ENCODE data around the gene PFAS. TPM values are rescaled to one million over a fixed set of nuclear protein-coding genes. Genes with fewer than 3 reads are reported as not detected.
A peak's percentile ranks its signal among the peaks of the same experiment; 100 is the strongest.

The PFAS gene
- 80.6 TPM for total RNA-seq (2021; ENCODE audit: unreplicated experiment)
- 21.2 and 22.3 TPM in 2 replicates for polyA plus RNA-seq (2012)
- Bru-seq, nascent RNA = percentile 78 among the genes with signal in this experiment
- BruChase-seq, experiment 1, labeled RNA remaining after a 6-hour chase = percentile 80 among the genes with signal in this experiment
- BruChase-seq, experiment 2, labeled RNA remaining after a 2-hour chase = percentile 79 among the genes with signal in this experiment
- long read RNA-seq, full-length matches to known transcripts = 2 of 81 reads
- long read RNA-seq, partial matches to known transcripts = 37 of 81 reads
- long read RNA-seq, other reads (novel, unspliced or antisense) = 42 of 81 reads

- Histone ChIP-seq H3K79me2 (ENCODE audit: insufficient read depth, low read length) (peaks cover 78% of the 10 kb centered on the region), H3K27ac (ENCODE audit: low read depth, low read length) (peak within 1 kb of the TSS; percentile 98), H3K4me3 (replicated peaks in 1 of 2; ENCODE audit: low read depth in 1 of 2, low read length in 2 of 2) (peak within 1 kb of the TSS; percentile 85 to 99), H4K20me1 (ENCODE audit: insufficient read depth) (no peaks in the 10 kb centered on the region), H3K9me3 (ENCODE audit: control insufficient read depth in 1 of 2, insufficient read depth in 1 of 2, low read depth in 1 of 2, low read length in 2 of 2) (no peaks in the 10 kb centered on the region), H3K4me1 (ENCODE audit: control insufficient read depth in 1 of 2, insufficient read depth in 2 of 2, low read length in 2 of 2) (peaks cover 14 to 26% of the 10 kb centered on the region in 2 experiments), H3K4me2 (ENCODE audit: low read length) (peak within 1 kb of the TSS; percentile 93), H3K9me2 (ENCODE audit: insufficient read depth) (no peaks in the 10 kb centered on the region), H2AFZ (ENCODE audit: low read depth, low read length, poor library complexity, severe bottlenecking) (no peak within 1 kb of the TSS), H3K27me3 (ENCODE audit: insufficient read depth, low read length) (no peaks in the 10 kb centered on the region), H3K36me3 (ENCODE audit: control insufficient read depth in 1 of 2, insufficient read depth in 2 of 2, low read length in 2 of 2) (peaks cover under 1 to 12% of the 10 kb centered on the region in 2 experiments; a peak in 3 of 4 replicates), H3K9ac (ENCODE audit: low read length) (peak within 1 kb of the TSS; percentile 91)
- intact Hi-C loops (cut with micrococcal nuclease) = loop anchor here (1.0 to 2.0 kb wide), 3 partner anchors 62 to 134 kb away; partner anchors contain the start of gene RPL26
- ChIA-PET RAD21 (ENCODE audit: low non-redundant PET in 1 of 2, low total read pairs in 2 of 2, uncharacterized antibody in 2 of 2, unreplicated experiment in 2 of 2) (no interaction called here), CTCF (interaction anchor here (0.6 to 2.3 kb wide), 2 partner anchors 52 to 64 kb away, joined by 3 to 9 read pairs; no protein-coding TSS in a partner anchor), POLR2A (interaction anchor here (0.6 to 4.1 kb wide), 11 partner anchors 27 to 1001 kb away, joined by 3 to 49 read pairs (median 5); partner anchors contain the start of genes ALOXE3, BORCS6 and SLC25A35)
- BruUV-seq (replicated peaks) = no TSS peak
- ATAC-seq = peak; percentile 64
- DNase-seq (ENCODE audit: low read depth, low spot score) = peak; percentile 90
- TF ChIP-seq POLR2A (IDR thresholded peaks at IDR 0.05; ENCODE audit: borderline replicate concordance, extremely low read depth, insufficient read depth, insufficient read length) (peak; percentile 89), POLR2AphosphoS5 (IDR thresholded peaks at IDR 0.05; ENCODE audit: low read depth, low read length) (peak; percentile 87), CBX3 (IDR thresholded peaks at IDR 0.05; ENCODE audit: low read depth) (0 out of 2 replicates have a peak, but pooled peaks have one; percentile 25), RAD21 (IDR thresholded peaks at IDR 0.05; ENCODE audit: low read depth) (no peak), SRF (IDR thresholded peaks at IDR 0.05; ENCODE audit: low read depth) (peak; percentile 93), ZNF274 (IDR thresholded peaks at IDR 0.05; ENCODE audit: low read depth, low read length) (no peak), ZFX (IDR thresholded peaks at IDR 0.05) (peak; percentile 21; the same call in 1 of the 2 replicates), ZBTB33 (IDR thresholded peaks at IDR 0.05; ENCODE audit: extremely low read depth, insufficient replicate concordance, low read length) (no peak), MAX (IDR thresholded peaks at IDR 0.05) (peak; percentile 99), CEBPB (IDR thresholded peaks at IDR 0.05; ENCODE audit: low read depth) (no peak; the same call in 1 of the 2 replicates), EGR1 (IDR thresholded peaks at IDR 0.05; ENCODE audit: low read depth) (no peak), ATF3 (IDR thresholded peaks at IDR 0.05) (no peak), JUND (IDR thresholded peaks at IDR 0.05) (no peak), ELF1 (IDR thresholded peaks at IDR 0.05; ENCODE audit: borderline replicate concordance, low read depth) (no peak), CTCF (IDR thresholded peaks at IDR 0.05 in 2 of 3, conservative IDR thresholded peaks at IDR 0.05 in 1 of 3; ENCODE audit: borderline replicate concordance in 1 of 3, insufficient read depth in 1 of 3, low read depth in 2 of 3, low read length in 2 of 3) (no peak), SIN3A (IDR thresholded peaks at IDR 0.05; ENCODE audit: low read depth) (peak; percentile 98), TCF7L2 (IDR thresholded peaks at IDR 0.05; ENCODE audit: borderline replicate concordance, extremely low read depth, insufficient read depth, insufficient read length) (peak; percentile 32), SP1 (IDR thresholded peaks at IDR 0.05; ENCODE audit: low read depth) (peak; percentile 79), YY1 (IDR thresholded peaks at IDR 0.05; ENCODE audit: extremely low read depth, insufficient replicate concordance, low read depth, low read length) (peak; percentile 50)
Observed at GRCh38 chr17:8248751-8249607, at the start of gene PFAS. TSS of gene PFAS (plus strand) at chr17:8249289. CDS start at chr17:8253938, 4,649 bp downstream.

All from HCT116 (cell line).